ENCODE data around the gene IST1.
"Not testable (repeated sequence)": the region's sequence is repeated elsewhere in the genome, so short reads cannot be mapped to it uniquely, and the experiment has no call there.

IST1 gene

GRCh38 chr16:71880176-71880575 lies 15.2 kb upstream of the IST1 start:
- no peak for DNase-seq (ENCODE audit: low spot score)

GRCh38 chr16:71882505-71883167 lies 12.7 kb upstream of the IST1 start:
- DNase-seq (ENCODE audit: low spot score), result peak; percentile 79

GRCh38 chr16:71883168-71883848 lies 12.0 kb upstream of the IST1 start:
- DNase-seq (ENCODE audit: low spot score), result peak; percentile 47

GRCh38 chr16:71883849-71884638 lies 11.3 kb upstream of the IST1 start, which contains the start of gene ZNF821:
Gene ZNF821, minus strand, starts transcription at chr16:71884182. Its CDS starts 4,236 bp downstream, at chr16:71879946.
- DNase-seq (ENCODE audit: low spot score), result peak; percentile 89

GRCh38 chr16:71885261-71885650 lies 10.1 kb upstream of the IST1 start:
- DNase-seq (ENCODE audit: low spot score), result no peak

- DNase-seq (ENCODE audit: low spot score), result no peak
Measured at GRCh38 chr16:71889147-71889546, 6.2 kb upstream of the IST1 start.

- DNase-seq (ENCODE audit: low spot score), result no peak
Measured at GRCh38 chr16:71893888-71894228, 1.5 kb upstream of the IST1 start.

GRCh38 chr16:71894229-71894920 lies 956 bp upstream of the IST1 start:
- DNase-seq (ENCODE audit: low spot score), result peak; percentile 72

GRCh38 chr16:71895679-71896365 lies 491 bp downstream of the IST1 start:
- DNase-seq (ENCODE audit: low spot score), result peak; percentile 45

GRCh38 chr16:71896764-71897368 lies 1.5 kb downstream of the IST1 start:
- no peak for DNase-seq (ENCODE audit: low spot score)

- DNase-seq (ENCODE audit: low spot score), result no peak
Measured at GRCh38 chr16:71899171-71899570, 3.8 kb downstream of the IST1 start.

- no peak for DNase-seq (ENCODE audit: low spot score)
Measured at GRCh38 chr16:71902656-71903365, 7.5 kb downstream of the IST1 start.

GRCh38 chr16:71903608-71904007 lies 8.3 kb downstream of the IST1 start:
- no peak for DNase-seq (ENCODE audit: low spot score)

- DNase-seq (ENCODE audit: low spot score), result no peak
Measured at GRCh38 chr16:71904239-71904638, 8.9 kb downstream of the IST1 start.

GRCh38 chr16:71905765-71906164 lies 10.4 kb downstream of the IST1 start:
- not testable (repeated sequence) for DNase-seq (ENCODE audit: low spot score)

GRCh38 chr16:71911121-71911520 lies 15.8 kb downstream of the IST1 start:
- DNase-seq (ENCODE audit: low spot score), result no peak

GRCh38 chr16:71912534-71913275 lies 17.4 kb downstream of the IST1 start:
- no peak for DNase-seq (ENCODE audit: low spot score)

GRCh38 chr16:71914802-71915201 lies 19.5 kb downstream of the IST1 start:
- DNase-seq (ENCODE audit: low spot score), result no peak

- DNase-seq (ENCODE audit: low spot score), result no peak
Measured at GRCh38 chr16:71915350-71915749, 20.0 kb downstream of the IST1 start.

Measured in SK-N-DZ (cell line).